Astrocyte (in vitro differentiated cells and primary cell): ENCODE data around the gene PRKCA. TPM values are rescaled to one million over a fixed set of nuclear protein-coding genes. Genes with fewer than 3 reads are reported as not detected.

ENCODE experiments used
- DNase-seq: peaks from one replicate; pipeline ENCODE4 v3.0.0-alpha.2; 2010; ENCODE audit warnings: low read depth
- FAIRE-seq: peaks from 2 replicates; lab custom pipeline; 2011; peaks lifted over from hg19 to GRCh38; lab: Jason Lieb, UNC
- H2AFZ ChIP-seq: 2 replicates; pipeline ENCODE4 v1.6.0; 2012; ENCODE audit warnings: low read depth, low read length, inconsistent platforms
- H3K27ac ChIP-seq: 2 replicates; pipeline ENCODE4 v1.5.1; 2011; ENCODE audit warnings: low read depth, low read length, inconsistent platforms
- H3K27me3 ChIP-seq: 2 replicates; pipeline ENCODE4 v1.6.0; 2011; ENCODE audit warnings: low read length, inconsistent platforms; ENCODE audit not compliant: insufficient read depth
- H3K36me3 ChIP-seq: 2 replicates; pipeline ENCODE4 v1.5.1; 2011; ENCODE audit warnings: low read length, inconsistent platforms; ENCODE audit not compliant: insufficient read depth
- H3K4me1 ChIP-seq: 2 replicates; pipeline ENCODE4 v1.5.1; 2011; ENCODE audit warnings: low read length, inconsistent platforms; ENCODE audit not compliant: insufficient read depth
- H3K4me2 ChIP-seq: 2 replicates; pipeline ENCODE4 v1.6.0; 2012; ENCODE audit warnings: low read length, inconsistent platforms
- H3K4me3 ChIP-seq: 2 replicates; pipeline ENCODE4 v1.5.1; 2011; ENCODE audit warnings: low read depth, mild to moderate bottlenecking, low read length, inconsistent platforms; ENCODE audit not compliant: insufficient read depth
- H3K79me2 ChIP-seq: 2 replicates; pipeline ENCODE4 v1.6.0; 2012; ENCODE audit warnings: mild to moderate bottlenecking, low read length, inconsistent platforms; ENCODE audit not compliant: insufficient read depth
- H3K9ac ChIP-seq: 2 replicates; pipeline ENCODE4 v1.6.0; 2012; ENCODE audit warnings: mild to moderate bottlenecking, low read length, inconsistent platforms
- H3K9me3 ChIP-seq: 2 replicates; pipeline ENCODE4 v1.5.1; 2012; ENCODE audit warnings: low read depth, mild to moderate bottlenecking, low read length, inconsistent platforms; ENCODE audit not compliant: insufficient read depth
- H4K20me1 ChIP-seq: 2 replicates; pipeline ENCODE4 v1.6.0; 2012; ENCODE audit warnings: low read length, inconsistent platforms; ENCODE audit not compliant: insufficient read depth
- H3K27ac Mint-ChIP-seq: one replicate; pipeline ENCODE4 v1.8.0; 2021; ENCODE audit warnings: mild to moderate bottlenecking, mixed read lengths; ENCODE audit not compliant: unreplicated experiment
- H3K27me3 Mint-ChIP-seq: one replicate; pipeline ENCODE4 v1.8.0; 2021; ENCODE audit warnings: low read depth, mixed read lengths; ENCODE audit not compliant: unreplicated experiment
- H3K36me3 Mint-ChIP-seq: one replicate; pipeline ENCODE4 v1.8.0; 2021; ENCODE audit warnings: low read depth, mixed read lengths; ENCODE audit not compliant: unreplicated experiment
- H3K4me1 Mint-ChIP-seq: one replicate; pipeline ENCODE4 v1.8.0; 2021; ENCODE audit warnings: low read depth, mixed read lengths; ENCODE audit not compliant: unreplicated experiment
- H3K4me3 Mint-ChIP-seq: one replicate; pipeline ENCODE4 v1.8.0; 2021; ENCODE audit warnings: mild to moderate bottlenecking, moderate library complexity, mixed read lengths; ENCODE audit not compliant: unreplicated experiment
- H3K9me3 Mint-ChIP-seq: one replicate; pipeline ENCODE4 v1.8.0; 2021; ENCODE audit warnings: mild to moderate bottlenecking, mixed read lengths; ENCODE audit not compliant: unreplicated experiment
- CTCF ChIP-seq: IDR thresholded peaks from 2 replicates; pipeline ENCODE4 v1.5.1; 2011; ENCODE audit warnings: low read depth, mild to moderate bottlenecking, inconsistent platforms, low read length, moderate library complexity; ENCODE audit not compliant: insufficient read depth
- EZH2 ChIP-seq: IDR thresholded peaks from 2 replicates; pipeline ENCODE4 v1.6.1; 2012; ENCODE audit warnings: mild to moderate bottlenecking, low read length, inconsistent platforms; ENCODE audit not compliant: insufficient read depth
- total RNA-seq: library from RNA; stranded (reverse); gene quantifications from 2 replicates; pipeline ENCODE4 v1.2.1, GENCODE V29; 2021

PRKCA gene
- total RNA-seq, 1 donor from 2014 or later, result 49.9 TPM

- H3K4me3 ChIP-seq, result no peak overlapping the region
- H3K9ac ChIP-seq, result no peak overlapping the region
- TF ChIP-seq EZH2 (no peak), CTCF (no peak)
- FAIRE-seq, result no peak
- DNase-seq, result peak; percentile 41
- Mint-ChIP-seq H3K27me3 (no peaks in the 10 kb centered on the region), H3K4me1 (peaks cover 28% of the 10 kb centered on the region), H3K27ac (peak overlapping the region; percentile 59), H3K9me3 (peaks cover 2% of the 10 kb centered on the region), H3K4me3 (no peak overlapping the region), H3K36me3 (peaks cover 10% of the 10 kb centered on the region)
- H3K27ac ChIP-seq, result no peak overlapping the region
- peaks cover 10% of the 10 kb centered on the region for H3K4me1 ChIP-seq
- H2AFZ ChIP-seq, result no peak overlapping the region
- no peaks in the 10 kb centered on the region for H3K36me3 ChIP-seq
- H4K20me1 ChIP-seq, result peaks cover 13% of the 10 kb centered on the region
- H3K79me2 ChIP-seq, result peaks cover 2% of the 10 kb centered on the region
- H3K9me3 ChIP-seq, result no peaks in the 10 kb centered on the region
- no peaks in the 10 kb centered on the region for H3K27me3 ChIP-seq
- no peak overlapping the region for H3K4me2 ChIP-seq
Measured at GRCh38 chr17:66580184-66580955, 278.0 kb downstream of the PRKCA start.

GRCh38 chr17:66580956-66581391, 278.6 kb downstream of the PRKCA start:
- Histone ChIP-seq H3K9ac (no peak overlapping the region), H3K27ac (no peak overlapping the region), H3K79me2 (peaks cover 2% of the 10 kb centered on the region), H3K4me2 (no peak overlapping the region), H3K36me3 (no peaks in the 10 kb centered on the region), H3K27me3 (no peaks in the 10 kb centered on the region), H3K4me1 (peaks cover 10% of the 10 kb centered on the region), H3K9me3 (no peaks in the 10 kb centered on the region), H2AFZ (no peak overlapping the region), H3K4me3 (no peak overlapping the region), H4K20me1 (peaks cover 13% of the 10 kb centered on the region)
- TF ChIP-seq EZH2 (no peak), CTCF (no peak)
- H3K36me3 Mint-ChIP-seq, result peaks cover 10% of the 10 kb centered on the region
- FAIRE-seq (no peak), DNase-seq (no peak)
- H3K9me3 Mint-ChIP-seq, result peaks cover 2% of the 10 kb centered on the region
- H3K4me1 Mint-ChIP-seq, result peaks cover 28% of the 10 kb centered on the region
- no peak overlapping the region for H3K27ac Mint-ChIP-seq
- no peaks in the 10 kb centered on the region for H3K27me3 Mint-ChIP-seq
- H3K4me3 Mint-ChIP-seq, result no peak overlapping the region
